ENCODE data around the gene CADM1.

GRCh38 chr11:115418081-115418480 is 86.1 kb downstream of the CADM1 start:
- TF ChIP-seq CTCF (IDR thresholded peaks at IDR 0.05; ENCODE audit: low read depth, low read length, poor library complexity, severe bottlenecking) = no peak
- no peak for TF ChIP-seq EZH2phosphoT487 (IDR thresholded peaks at IDR 0.05; ENCODE audit: borderline replicate concordance, low read length)
